ENCODE data around the gene GBF1. TPM values are rescaled to one million over a fixed set of nuclear protein-coding genes. Genes with fewer than 3 reads are reported as not detected.
A peak's percentile ranks its signal among the peaks of the same experiment; 100 is the strongest.

GBF1 gene
- total RNA-seq, 6 experiments from 2014 or later, result 67.2 to 83.6 (median 74.2) TPM

- TF ChIP-seq, protein P1, sequence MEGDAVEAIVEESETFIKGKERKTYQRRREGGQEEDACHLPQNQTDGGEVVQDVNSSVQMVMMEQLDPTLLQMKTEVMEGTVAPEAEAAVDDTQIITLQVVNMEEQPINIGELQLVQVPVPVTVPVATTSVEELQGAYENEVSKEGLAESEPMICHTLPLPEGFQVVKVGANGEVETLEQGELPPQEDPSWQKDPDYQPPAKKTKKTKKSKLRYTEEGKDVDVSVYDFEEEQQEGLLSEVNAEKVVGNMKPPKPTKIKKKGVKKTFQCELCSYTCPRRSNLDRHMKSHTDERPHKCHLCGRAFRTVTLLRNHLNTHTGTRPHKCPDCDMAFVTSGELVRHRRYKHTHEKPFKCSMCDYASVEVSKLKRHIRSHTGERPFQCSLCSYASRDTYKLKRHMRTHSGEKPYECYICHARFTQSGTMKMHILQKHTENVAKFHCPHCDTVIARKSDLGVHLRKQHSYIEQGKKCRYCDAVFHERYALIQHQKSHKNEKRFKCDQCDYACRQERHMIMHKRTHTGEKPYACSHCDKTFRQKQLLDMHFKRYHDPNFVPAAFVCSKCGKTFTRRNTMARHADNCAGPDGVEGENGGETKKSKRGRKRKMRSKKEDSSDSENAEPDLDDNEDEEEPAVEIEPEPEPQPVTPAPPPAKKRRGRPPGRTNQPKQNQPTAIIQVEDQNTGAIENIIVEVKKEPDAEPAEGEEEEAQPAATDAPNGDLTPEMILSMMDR (IDR thresholded peaks at IDR 0.05), result no peak
- Mint-ChIP-seq H3K4me1 (ENCODE audit: low read depth) (peaks cover 46% of the 10 kb centered on the region), H3K36me3 (ENCODE audit: low read depth) (no peaks in the 10 kb centered on the region), H3K27ac (no peak overlapping the region), H3K27me3 (ENCODE audit: insufficient read depth) (peaks cover 2% of the 10 kb centered on the region; the same call in 1 of the 2 replicates), H3K4me3 (no peak overlapping the region; the same call in 1 of the 2 replicates), H3K9me3 (no peaks in the 10 kb centered on the region)
- no peak for DNase-seq
These were observed 152.2 kb downstream of the GBF1 start for GRCh38 chr10:102397222-102398171.

- H3K27me3 Mint-ChIP-seq (ENCODE audit: insufficient read depth), result peaks cover 2% of the 10 kb centered on the region; the same call in 1 of the 2 replicates
- H3K4me1 Mint-ChIP-seq (ENCODE audit: low read depth), result peaks cover 46% of the 10 kb centered on the region
- TF ChIP-seq, protein P1 (IDR thresholded peaks at IDR 0.05), result no peak
- DNase-seq, result no peak
- H3K4me3 Mint-ChIP-seq, result peak overlapping the region; percentile 50
- no peaks in the 10 kb centered on the region for H3K36me3 Mint-ChIP-seq (ENCODE audit: low read depth)
- no peaks in the 10 kb centered on the region for H3K9me3 Mint-ChIP-seq
- H3K27ac Mint-ChIP-seq, result peak overlapping the region; percentile 18; the same call in 1 of the 2 replicates
These were observed 153.1 kb downstream of the GBF1 start for GRCh38 chr10:102398172-102399020.

DNA sequence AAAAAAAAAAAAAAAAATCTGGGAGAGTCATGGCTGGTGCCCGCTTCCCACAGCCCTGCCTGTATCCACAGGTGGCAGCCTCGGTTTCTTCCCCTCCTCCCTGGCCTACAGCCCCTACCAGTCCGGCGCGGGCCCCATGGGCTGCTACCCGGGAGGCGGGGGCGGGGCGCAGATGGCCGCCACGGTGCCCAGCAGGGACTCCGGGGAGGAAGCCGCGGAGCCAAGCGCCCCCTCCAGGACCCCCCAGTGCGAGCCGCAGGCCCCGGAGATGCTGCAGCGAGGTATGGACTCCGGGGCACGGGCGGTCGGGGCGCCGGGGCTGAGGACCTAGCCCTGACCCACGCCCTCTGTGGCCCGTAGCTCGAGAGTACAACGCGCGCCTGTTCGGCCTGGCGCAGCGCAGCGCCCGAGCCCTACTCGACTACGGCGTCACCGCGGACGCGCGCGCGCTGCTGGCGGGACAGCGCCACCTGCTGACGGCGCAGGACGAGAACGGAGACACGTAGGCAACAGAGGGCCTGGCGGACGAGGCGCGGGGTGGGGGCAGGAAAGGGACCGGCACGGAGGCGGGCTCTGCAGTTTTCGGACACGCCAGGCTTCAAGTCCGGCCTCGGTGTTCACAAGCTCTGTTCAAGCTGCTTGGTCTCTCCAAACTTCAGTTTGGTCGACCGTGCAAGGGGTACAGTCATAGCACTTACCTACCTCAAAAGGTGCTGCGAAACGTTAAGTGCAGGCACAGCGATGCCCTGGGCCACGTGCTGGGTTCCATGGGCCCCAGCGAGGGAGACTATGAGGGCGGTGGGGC, 154.1 kb downstream of the GBF1 start:
- peak overlapping the region; percentile 46 for H3K27ac Mint-ChIP-seq

GRCh38 chr10:102400076-102400475, 154.7 kb downstream of the GBF1 start:
- Mint-ChIP-seq H3K27me3 (ENCODE audit: insufficient read depth) (peaks cover 5% of the 10 kb centered on the region), H3K4me1 (ENCODE audit: low read depth) (peaks cover 34% of the 10 kb centered on the region), H3K4me3 (no peak overlapping the region), H3K9me3 (no peaks in the 10 kb centered on the region), H3K36me3 (ENCODE audit: low read depth) (no peaks in the 10 kb centered on the region), H3K27ac (peak overlapping the region; percentile 46; the same call in 1 of the 2 replicates)
- TF ChIP-seq, protein P1 (IDR thresholded peaks at IDR 0.05), result no peak
- no peak for DNase-seq

More for the DNA sequence above, 154.1 kb downstream of the GBF1 start:
- Mint-ChIP-seq H3K4me1 (ENCODE audit: low read depth) (peaks cover 40% of the 10 kb centered on the region), H3K9me3 (no peaks in the 10 kb centered on the region), H3K36me3 (ENCODE audit: low read depth) (no peaks in the 10 kb centered on the region), H3K27me3 (ENCODE audit: insufficient read depth) (peaks cover 4% of the 10 kb centered on the region), H3K4me3 (peak overlapping the region; percentile 53)
- TF ChIP-seq, protein P1 (IDR thresholded peaks at IDR 0.05), result peak; percentile 98
- peak; percentile 78 for DNase-seq

All from HFFc6 (cell line).